ENCODE results near the gene KDM6A.
A peak's percentile ranks its signal among the peaks of the same experiment; 100 is the strongest.
"Not testable (repeated sequence)": the region's sequence is repeated elsewhere in the genome, so short reads cannot be mapped to it uniquely, and the experiment has no call there.

Gene KDM6A

GRCh38 chrX:45046417-45046816, 173.4 kb downstream of the KDM6A start:
- TF ChIP-seq CTCF (IDR thresholded peaks at IDR 0.05; ENCODE audit: insufficient read depth, low read depth, low read length, missing control alignments): no peak
- H3K4me3 ChIP-seq (ENCODE audit: low read depth, low read length): no peak overlapping the region
- DNase-seq (ENCODE audit: low read depth): no peak

- no peak for TF ChIP-seq CTCF (IDR thresholded peaks at IDR 0.05; ENCODE audit: insufficient read depth, low read depth, low read length, missing control alignments)
- DNase-seq (ENCODE audit: low read depth): no peak
- no peak overlapping the region for H3K4me3 ChIP-seq (ENCODE audit: low read depth, low read length)
Measured at GRCh38 chrX:45050558-45050957, 177.6 kb downstream of the KDM6A start.

GRCh38 chrX:45056428-45057145, 183.6 kb downstream of the KDM6A start:
- H3K4me3 ChIP-seq (ENCODE audit: low read depth, low read length): no peak overlapping the region
- TF ChIP-seq CTCF (IDR thresholded peaks at IDR 0.05; ENCODE audit: insufficient read depth, low read depth, low read length, missing control alignments): no peak
- no peak for DNase-seq (ENCODE audit: low read depth)

GRCh38 chrX:45059906-45060305, 186.9 kb downstream of the KDM6A start:
- H3K4me3 ChIP-seq (ENCODE audit: low read depth, low read length); DNase-seq (ENCODE audit: low read depth): not testable (repeated sequence)

GRCh38 chrX:45063319-45064095, 190.5 kb downstream of the KDM6A start:
- no peak for DNase-seq (ENCODE audit: low read depth)
- TF ChIP-seq CTCF (IDR thresholded peaks at IDR 0.05; ENCODE audit: insufficient read depth, low read depth, low read length, missing control alignments): no peak
- no peak overlapping the region for H3K4me3 ChIP-seq (ENCODE audit: low read depth, low read length)

GRCh38 chrX:45068569-45068968, 195.6 kb downstream of the KDM6A start:
- TF ChIP-seq CTCF (IDR thresholded peaks at IDR 0.05; ENCODE audit: insufficient read depth, low read depth, low read length, missing control alignments): no peak
- DNase-seq (ENCODE audit: low read depth): no peak
- no peak overlapping the region for H3K4me3 ChIP-seq (ENCODE audit: low read depth, low read length)

GRCh38 chrX:45070116-45071007, 197.4 kb downstream of the KDM6A start:
- peak; percentile 63 for DNase-seq (ENCODE audit: low read depth)
- H3K4me3 ChIP-seq (ENCODE audit: low read depth, low read length): no peak overlapping the region
- peak; percentile 43 for TF ChIP-seq CTCF (IDR thresholded peaks at IDR 0.05; ENCODE audit: insufficient read depth, low read depth, low read length, missing control alignments)

GRCh38 chrX:45073011-45073410, 200.0 kb downstream of the KDM6A start:
- not testable (repeated sequence) for DNase-seq (ENCODE audit: low read depth); H3K4me3 ChIP-seq (ENCODE audit: low read depth, low read length)

Data from GM12865 (cell line).